ACHN (cell line): ENCODE results near the gene NOC2L.

Experiments used
- DNase-seq: peaks from one replicate; pipeline ENCODE4 v3.0.0-alpha.2; 2015
- in situ Hi-C: cut with HindIII; loops from 2 replicates; pipeline ENCODE4 v1.10.0; 2017; ENCODE audit warnings: low sequenced_read_pairs, low pct_ligation_motif_present, low pct_unique_long_range_greater_than_20kb

NOC2L gene

DNA sequence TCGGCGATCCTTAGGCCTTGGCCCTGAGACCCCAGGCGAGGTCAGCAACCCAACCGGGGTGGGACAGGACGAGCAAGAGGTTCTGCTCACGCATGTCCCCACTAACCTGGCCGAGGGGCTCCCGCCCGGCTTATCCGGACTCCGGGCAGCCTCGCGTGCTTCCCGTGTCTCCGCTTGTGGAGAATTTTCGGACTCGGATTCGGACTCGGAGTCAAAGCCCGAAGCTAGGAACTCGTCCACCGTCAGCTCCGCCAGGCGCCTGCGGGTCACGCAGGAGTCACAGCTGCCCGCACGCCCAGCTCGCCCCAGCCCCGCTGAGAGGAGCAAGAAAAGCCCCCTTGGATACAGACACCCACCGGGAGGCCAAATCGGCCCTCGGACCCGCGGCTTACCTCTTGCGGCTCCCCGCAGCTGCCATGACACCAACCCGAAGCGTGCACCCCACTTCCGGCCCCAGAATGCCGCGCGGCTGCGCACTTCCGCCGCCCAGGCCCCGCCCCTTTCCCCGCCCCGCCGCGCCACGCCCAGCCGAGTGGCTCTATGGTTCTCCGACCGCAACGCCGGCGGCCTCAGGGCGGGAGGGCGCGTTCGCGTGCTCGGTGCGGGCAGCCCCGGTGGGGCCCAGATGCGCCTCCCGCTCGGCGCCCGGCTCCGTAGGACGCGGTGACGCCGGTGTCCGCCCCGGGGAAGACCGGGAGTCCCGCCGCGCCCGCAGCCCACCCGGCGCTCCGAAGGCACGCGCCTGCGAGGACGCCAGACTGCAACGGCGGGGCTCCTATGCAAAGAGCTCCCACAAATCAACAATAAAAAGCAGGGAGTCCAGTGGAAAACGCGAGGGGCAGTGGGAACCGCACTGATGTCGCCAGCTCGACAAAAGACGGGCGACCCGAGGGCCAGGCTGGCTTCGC is at the start of gene NOC2L:
Gene NOC2L, minus strand, starts transcription at position 434 of the 908 bp plus-strand sequence. Its CDS starts 16 bp downstream, at position 418.
- in situ Hi-C loops: no loop called here
- DNase-seq: peak; percentile 79

DNA sequence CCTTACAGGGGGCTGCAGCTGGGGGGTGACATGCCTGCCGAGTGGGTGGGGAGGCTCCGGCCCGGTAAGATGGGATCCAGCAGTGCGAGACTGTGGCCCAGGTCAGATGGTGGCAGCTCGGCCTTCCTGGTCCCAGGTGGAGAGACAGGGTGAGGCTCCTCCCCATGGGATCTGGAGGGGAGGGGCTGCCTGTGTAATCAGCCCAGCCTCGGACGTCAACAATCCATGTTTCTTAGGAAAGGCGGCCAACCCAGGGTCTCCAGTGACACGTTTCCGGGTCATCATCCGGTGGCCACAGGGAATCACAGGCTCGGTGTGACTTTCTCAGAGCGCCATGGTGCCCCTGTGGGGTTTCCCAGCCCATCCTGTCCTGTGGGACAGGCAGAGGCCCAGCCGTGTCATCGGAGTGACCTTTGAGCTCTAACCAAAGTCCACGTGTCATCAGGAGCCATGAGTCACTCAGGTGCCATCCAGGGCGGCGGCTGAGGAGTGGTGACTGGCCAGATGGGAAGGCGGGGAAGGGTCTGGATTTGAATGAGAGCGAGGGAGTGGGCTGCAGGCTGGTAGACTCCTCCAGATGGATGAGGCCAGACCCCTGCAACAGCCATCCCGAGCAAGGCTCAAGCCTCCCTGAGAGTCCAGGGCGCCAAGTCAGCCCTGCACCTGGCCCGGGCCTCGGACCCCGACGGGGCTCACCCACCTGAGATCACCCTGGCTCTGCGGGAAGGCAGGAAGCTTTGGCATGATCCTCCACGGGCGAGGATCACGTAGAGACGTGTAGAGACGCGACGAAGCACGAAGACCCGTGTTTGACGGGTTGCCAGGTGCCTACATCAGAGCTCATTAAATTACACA is 47.5 kb upstream of the NOC2L start:
- no peak for DNase-seq
- in situ Hi-C loops: no loop called here

DNA sequence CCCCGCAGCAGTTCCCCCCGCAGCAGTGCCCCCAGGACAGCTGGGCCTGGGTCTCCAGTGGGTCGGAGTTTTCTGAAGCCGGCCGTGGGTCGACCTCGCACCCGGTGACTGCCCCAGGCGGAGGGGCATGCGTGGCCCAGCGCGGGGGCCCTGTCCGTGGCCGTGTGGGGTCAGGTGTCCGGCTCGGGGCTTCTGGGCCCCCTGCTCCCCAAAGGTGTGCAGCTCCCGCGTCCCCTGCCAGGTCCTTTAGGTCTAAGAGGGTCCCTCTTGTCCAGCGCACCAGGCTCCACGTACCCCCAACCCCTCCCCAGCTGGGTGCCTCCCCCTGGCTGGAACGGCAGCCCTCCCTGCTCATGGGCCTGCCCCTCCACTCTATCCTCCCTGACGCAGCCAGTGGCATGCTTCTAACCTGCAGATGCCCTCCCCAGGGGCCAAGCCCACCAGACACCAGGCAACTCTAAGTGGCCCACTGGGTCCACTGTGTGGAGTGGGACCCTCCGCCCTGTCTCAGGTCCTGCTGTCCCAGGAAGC is 46.8 kb upstream of the NOC2L start:
- in situ Hi-C loops: no loop called here
- DNase-seq: no peak

DNA sequence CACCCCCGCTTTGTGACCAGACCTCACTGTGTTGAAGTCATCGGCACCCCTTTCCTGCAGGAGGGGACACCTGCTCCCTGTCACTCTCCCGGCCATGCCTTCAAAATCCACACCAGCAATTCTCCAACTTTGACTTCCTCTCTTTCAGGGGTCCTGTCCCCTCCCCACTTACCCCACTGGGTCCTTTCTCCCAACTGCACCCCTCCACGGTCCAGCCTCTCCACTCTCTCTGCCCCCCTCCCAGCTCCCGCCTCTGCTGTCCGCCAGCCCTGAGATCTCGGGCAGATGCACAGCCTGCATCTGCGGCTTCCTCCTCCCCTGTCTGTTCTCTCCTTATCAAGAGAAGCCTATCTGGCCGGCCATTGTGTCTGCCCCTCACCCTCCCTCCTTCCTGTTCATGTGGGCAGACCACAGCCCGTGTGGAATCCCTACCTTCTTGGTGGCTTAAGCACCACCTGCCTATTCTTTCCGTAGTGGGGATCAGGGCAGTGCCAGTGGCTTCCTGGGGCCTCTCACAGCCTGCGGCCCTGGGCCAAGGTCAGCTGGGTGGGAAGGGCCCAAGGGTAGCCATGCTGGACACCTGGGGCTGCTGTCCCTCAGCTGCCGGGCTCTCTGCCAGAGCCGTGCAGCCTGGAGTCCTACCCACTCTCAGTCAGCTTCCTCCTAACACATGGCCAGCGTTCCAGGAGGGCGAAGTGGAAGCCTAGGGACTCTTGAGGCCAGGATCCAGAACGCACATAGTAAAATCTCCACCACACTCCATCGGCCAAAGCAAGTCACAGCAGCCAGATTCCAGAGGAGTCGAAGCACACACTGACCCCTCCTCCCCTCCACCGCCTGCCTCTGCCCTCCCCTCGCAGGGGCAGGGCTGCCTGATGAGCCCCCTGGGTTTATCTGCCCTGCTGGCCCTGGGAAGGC is 46.0 kb upstream of the NOC2L start:
- in situ Hi-C loops: no loop called here
- DNase-seq: no peak

DNA sequence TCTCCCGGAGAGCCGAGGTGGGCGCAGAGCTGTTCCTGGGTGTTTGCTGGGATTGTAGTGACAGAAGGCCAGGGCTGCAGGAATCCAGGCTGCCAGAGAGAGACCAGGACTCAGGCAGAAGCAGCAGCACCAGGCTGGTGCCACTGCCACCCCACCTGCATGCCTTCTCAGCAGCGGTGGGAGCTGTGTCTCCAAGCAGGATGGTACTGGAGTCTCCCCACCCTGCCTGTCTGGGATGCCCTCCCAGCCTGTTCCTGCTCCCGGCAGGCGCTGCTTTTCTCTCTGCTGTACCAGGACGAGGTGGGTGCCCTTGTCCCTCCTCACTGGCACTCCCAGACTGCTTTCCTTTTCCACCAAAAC is 45.3 kb upstream of the NOC2L start:
- no peak for DNase-seq
- in situ Hi-C loops: no loop called here

DNA sequence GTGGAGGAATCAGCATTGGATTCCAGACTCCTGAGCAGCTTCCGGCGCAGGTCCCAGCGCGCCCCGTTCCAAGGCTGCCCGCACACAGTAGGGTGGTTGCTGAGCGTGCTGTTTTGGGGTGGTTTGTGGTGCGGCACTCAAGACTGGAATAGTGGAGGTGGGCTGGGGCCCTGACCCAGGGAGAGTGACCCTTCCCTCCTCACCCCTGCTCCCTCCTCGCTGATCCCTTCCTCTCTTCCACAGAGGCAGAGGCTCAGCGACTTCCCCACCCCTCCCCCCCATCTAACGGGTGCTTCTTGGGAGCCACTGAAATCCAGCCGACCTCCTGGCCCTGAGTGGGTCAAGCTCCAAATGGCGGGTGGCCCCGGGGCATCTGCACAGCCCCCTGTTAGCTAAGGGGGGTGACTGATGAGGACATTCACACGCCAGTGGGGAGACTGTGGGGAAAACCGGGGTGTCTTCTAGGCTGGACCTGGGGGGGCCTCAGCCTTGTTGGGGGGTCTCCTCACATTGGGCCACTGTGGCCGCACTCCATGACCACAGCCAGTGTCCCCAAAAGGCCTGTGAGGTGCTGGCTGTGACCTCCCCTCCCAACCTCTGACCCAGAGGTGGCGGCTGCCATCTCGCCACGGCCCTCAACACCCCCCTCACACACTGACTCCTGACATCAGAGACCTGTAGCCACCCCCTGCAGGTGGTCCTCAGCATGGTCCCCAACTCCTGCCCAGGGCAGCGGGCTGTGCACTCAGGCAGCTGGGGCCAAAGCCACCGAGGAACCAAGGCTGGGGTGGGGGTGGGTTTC is 44.8 kb upstream of the NOC2L start:
- DNase-seq: no peak
- in situ Hi-C loops: no loop called here

DNA sequence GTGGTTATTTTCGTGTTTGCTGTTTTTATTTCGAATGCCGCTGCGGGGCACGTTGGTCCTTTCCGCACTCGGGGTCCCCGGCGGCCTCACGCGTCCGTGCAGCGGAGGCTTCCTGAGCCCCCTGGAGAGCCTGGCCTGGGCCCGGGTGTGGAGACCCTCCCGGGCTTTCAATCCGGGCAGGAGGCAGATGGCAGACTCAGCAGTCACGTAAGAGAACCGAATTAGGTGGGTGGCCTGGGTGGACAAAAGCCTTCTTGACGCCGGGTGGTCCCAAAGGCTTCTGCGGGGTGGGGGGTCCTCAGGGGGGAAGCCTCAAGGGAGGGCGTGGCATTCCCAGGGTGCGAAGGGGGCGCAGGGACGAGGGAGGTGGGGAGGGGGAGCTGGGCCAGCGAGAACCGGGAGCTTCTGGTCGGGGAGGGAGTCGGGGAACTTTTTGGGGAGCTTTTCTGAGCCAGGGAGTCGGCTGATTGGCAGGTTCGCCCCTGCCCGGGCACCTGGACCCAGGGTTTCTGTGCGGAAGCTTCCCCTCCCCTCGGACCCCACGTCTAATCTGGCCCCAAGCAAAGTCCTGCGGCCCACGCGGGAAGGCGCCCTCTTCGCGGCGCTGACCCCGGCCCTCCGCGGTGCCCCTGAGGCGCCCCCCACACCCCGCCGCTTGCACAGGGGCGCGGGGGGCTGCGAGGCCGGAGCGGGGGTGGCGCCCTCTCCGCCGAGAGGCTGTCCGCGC is 42.2 kb upstream of the NOC2L start:
- peak; percentile 29 for DNase-seq
- in situ Hi-C loops: no loop called here

DNA sequence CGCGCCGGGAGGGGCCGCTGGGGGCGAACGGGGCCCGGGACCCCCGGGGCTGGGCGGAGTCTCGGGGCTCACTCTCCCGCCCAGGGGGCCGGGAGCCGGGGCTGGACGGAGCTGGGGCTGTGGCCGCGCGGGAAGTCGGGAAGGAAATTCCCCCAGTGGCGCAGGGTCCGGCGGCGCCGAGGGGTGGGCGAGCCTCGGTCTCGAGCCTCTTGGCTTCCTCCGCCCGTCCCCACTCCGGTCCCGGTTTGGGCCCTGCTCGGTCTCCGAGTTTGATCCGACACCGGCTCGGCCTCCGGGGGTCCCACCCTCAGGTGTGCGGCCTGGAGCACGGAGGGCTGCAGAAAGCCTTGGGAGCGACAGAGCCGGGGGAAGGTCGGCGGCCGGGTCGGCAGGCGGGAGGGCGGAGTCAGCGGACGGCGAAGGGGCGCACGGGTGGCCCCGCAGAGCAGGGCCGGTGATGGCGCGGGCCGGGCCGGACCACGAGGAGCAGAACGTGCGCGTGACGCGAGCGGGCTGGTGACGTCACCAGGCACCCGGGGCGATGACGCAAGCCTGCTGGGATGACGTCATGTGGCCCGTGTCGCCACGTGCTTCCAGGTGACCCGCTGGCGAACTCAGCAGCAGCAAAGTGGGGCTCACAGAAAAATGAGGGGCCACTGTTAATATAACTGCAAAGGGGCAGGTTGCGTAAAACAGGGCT is 41.5 kb upstream of the NOC2L start:
- peak; percentile 84 for DNase-seq
- in situ Hi-C loops: no loop called here

DNA sequence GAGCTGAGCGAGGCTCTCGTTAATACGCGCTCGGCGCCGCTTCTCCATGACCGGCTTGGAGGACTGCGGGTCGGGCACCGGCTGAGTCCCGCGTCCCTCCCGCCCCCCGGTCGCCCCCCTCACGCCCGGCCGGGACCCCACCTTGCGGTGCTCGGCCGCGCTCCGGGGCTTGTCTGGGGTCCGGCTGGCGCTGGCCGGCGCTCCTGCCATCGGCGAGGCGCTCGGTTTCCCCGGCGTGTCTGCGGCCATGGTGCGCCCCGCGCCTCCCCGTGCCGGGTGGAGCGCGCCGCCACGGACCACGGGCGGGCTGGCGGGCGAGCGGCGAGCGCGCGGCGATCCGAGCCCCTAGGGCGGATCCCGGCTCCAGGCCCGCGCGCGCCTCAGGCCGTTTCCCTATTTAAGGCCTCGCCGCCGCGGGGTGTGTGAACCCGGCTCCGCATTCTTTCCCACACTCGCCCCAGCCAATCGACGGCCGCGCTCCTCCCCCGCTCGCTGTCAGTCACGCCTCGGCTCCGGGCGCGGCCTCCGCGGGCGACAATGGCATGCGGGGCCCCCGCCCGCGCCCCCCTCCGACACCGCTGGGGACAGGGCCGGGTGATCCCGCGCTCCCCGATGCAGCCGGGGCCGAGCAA is 40.8 kb upstream of the NOC2L start, which contains the start of gene HES4:
Gene HES4, minus strand, starts transcription at position 373 of the 632 bp plus-strand sequence. Its CDS starts 124 bp downstream, at position 249.
- in situ Hi-C loops: no loop called here
- peak; percentile 90 for DNase-seq

DNA sequence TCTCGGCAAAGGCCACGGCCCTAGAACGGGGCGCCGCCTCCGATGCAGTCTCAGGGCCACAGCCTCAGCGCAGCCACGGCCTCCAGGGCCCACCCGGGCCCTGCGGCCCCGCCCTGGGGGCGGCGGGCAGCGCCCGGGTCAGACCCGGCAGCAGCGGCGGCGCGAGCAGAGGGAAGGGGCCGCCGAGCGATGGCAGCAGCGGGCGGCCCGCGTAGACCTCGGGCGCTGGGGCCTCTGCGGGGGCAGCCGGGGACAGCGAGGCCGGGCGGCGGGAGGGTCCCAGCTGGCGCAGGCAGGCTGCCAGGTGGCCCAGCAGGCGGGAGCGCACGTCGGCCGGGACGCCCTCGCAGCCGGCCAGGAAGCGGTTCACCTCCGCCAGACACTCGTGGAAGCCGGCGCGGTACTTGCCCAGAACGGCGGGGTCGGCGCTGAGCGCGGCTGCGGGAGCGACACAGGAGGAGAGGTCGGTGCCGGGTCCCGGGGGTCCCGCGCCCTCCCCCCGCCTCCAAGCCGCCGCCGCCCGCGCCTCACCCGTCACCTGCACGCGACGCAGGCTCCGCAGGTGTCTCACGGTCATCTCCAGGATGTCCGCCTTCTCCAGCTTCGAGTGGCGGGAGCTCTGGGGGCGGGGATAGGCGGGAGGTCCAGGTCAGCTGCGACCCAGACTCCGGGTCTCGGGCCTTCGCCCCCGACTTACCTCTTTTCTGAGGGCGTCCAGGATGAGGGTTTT is 40.1 kb upstream of the NOC2L start:
- DNase-seq: peak; percentile 37
- in situ Hi-C loops: no loop called here

DNA sequence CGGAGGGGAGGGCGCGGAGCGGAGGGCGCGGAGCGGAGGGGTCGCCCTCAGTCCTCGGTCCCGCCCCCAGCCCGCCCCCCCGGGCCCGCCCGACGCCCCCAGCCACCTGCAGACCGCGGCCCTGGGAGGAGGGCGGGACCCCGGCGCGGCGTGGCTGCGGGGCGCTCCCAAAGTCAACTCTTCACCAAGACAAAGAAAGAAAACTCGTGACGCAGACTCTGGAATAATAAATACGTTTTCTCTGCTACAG is 39.6 kb upstream of the NOC2L start:
- in situ Hi-C loops: no loop called here
- DNase-seq: no peak

DNA sequence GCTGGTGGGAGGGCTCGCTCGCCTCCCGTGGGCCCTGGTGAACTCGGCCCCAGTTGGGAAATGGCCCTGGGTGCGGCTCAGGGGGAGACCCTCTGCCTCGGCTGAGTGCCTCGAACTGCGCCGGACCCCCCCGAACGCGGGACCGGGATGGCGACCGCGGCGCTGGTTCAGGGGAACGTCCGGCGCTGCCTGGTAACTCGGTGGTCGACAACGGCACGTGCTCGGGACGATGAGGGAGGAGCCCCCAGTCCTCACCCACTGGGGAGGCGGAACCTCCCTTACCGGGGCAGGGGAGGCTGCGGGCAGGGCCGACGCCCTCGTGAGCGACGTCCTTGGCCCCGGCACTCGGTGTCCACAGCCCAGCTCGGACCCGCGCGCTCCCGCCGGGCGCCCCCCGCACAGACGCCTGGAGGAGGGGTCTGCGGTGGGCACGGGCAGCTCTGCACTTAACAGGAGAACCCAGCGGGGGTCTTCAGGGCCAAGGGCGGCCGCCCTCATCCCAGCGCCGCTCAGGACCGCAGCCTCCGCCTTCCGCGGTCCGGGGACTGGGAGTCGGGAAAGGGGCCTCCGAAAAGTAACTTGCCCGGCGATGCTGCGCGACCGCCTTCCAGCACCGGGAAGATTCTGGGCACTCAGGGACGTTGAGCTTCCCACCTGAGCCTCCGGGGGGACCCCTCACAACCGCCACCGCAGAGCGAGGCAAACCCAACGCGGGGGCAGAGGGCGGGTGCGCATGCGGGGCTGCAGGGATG is 39.1 kb upstream of the NOC2L start:
- in situ Hi-C loops: no loop called here
- no peak for DNase-seq

DNA sequence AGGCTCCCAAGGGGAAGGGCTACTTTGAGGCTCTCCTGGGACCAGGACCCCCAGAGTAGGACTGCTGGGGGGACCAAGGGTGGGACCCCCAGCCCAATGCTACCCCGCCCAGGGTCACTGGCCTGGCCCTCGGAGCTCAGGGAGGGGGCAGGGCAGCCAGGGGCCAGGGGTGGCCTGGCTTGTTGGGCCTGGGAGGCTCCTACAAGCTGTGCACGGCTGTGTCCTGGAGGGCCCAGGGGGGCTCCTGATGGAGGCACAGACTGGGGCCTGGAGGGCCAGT is 38.6 kb upstream of the NOC2L start:
- in situ Hi-C loops: no loop called here

DNA sequence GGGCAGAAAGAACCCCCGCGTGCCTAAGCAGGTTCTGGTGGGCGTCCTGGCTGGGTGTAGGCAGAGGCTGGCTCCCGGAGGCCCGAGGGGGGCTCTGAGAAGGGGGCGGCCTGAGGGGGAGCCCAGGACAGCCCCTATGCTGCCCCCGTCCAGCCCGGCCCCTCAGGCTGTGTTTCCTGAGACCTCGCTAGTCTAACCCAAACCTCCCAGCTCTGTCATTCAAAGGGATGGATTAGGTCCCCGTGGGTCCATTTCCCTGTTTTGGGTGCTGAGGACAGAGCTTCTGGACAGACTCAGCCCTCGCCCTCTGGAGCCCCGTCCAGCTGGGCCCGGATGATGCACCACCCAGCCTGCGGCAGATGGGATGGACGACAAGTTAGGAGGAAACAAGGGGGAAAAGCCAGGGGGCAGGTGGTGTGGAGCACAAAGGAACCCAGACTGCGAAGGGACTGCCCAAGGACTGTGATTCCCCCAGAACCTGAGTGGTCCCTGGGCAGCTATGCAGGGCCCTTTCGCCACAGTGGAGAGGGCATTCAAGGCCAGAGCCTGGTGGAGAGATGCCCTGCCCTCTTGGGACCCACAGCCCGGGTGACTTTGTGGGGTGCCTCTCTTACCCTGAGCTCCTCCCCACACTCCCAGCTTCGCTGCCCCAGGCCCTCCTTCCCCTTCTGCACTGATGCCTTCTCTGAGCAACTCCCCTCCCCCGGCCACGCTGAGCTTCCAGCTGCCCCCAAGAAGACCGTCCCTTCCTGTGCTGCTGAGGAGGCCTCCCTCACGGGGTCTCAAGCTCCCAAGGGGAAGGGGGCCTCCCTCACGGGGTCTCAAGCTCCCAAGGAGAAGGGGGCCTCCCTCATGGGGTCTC is 38.0 kb upstream of the NOC2L start:
- DNase-seq: no peak
- in situ Hi-C loops: no loop called here

More for the DNA sequence above, 38.6 kb upstream of the NOC2L start:
- DNase-seq: no peak
